ENCODE measurements around the gene ACTA2.

ACTA2 gene

DNA sequence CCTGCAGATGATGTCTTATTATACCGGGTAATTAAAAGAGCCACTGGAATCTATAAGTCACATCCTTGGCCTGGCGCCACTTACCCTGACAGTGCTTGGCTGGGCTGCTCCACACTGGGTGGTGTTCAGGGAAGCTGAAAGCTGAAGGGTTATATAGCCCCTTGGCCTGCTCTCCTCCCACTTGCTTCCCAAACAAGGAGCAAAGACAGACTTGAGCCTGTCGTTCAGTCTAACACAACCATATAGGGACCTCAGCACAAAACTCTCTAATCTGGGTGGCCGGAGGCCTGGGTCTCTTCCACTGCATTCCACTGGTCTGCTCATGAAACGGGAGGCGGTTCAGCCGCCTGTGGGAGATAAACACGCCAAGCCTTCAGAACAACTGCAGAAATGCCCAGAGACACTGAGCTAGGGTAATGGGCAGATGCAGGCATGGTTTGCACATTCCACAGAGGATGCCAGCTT, at the start of gene ACTA2:
ACTA2 (minus strand) TSS at position 127 of the 465 bp plus-strand sequence. CDS start 3,843 bp downstream, outside the sequence.
- no peak for FAIRE-seq

DNA sequence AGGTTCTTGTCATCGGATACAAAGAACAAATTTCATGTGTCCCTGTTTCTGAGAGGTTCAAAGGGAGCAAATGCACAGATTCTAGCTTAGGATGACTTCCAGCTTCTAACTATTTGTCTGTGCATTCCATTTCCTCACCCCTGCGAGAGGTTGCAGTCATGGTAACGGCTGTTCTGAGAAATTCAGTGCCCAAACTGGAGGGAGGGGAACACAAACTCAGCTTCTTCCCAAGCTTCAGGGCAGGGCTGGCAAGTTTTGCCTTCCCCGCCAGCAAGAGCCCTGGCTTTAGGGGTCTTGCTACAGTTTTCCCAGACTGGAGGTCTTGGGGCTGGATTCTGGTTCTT, 49.1 kb upstream of the ACTA2 start:
- no peak for FAIRE-seq

DNA sequence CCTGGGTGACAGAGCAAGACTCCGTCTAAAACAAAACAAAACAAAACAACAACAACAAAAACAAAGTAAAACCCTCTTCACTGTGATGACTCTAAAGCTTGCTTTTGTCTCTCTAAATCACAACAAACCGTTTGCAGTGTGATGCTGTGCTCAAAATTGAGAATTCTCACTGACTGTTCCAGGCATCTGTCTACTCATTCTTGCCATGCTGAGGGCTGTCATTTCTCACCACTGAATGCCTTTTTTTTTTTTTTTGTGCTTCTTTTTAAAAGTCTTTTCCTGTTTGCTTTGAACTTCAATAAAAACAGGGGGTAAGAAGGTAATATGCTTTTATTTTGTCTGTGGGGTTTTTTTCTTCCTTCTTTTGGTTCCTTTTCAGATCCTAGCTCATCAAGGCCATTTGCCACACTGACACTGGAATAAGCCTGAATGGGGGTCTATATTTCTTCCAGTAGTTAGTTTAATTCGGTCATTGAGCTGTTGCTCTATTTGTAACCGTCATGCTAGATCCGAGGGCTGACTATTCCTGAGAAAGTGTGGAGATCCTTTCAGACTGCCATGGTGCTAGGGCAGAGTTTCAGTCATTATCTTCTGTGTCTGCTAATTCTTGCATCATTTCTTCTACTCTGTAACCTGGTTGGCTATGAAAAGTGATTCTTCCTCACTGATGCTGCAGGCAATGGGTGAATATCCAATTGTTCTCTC, 48.6 kb upstream of the ACTA2 start:
- FAIRE-seq: no peak

DNA sequence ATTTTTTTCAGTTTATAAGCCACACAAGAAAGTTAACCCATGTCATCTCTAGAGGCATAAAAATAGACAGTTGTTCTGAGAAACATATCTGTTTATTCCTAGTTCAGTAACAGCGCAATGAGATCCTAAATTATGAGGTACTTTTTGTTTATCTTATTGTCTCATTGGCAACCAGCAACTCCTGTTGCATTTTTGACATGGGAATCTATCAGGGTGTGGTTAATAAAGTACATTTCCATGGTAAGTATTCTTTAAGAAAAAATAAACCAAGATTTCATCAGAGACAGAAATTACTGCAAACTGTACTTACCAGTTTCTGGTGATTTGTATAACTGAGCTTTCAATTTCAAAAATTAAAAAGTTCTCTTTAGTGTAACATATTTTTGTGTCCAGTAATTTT, 47.1 kb upstream of the ACTA2 start:
- FAIRE-seq: peak; percentile 12

DNA sequence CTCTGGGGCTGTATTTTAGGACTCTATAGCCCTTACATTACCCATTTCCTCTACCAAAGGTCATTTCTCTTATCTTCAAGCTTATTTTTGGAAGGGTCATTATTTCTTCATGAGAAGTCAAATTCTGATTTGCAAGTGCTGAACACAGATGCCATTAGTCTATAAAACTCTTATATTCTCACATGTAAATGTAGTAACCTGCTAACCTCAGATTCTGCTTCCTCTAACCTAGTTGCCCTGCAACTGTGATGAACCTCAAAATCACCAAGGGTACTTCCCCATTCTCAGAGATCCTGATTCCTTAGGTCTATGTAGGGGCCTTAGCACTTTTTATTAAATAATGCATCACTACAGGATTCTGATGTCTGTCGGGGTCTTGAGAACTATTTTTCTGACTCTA, 44.4 kb upstream of the ACTA2 start:
- no peak for FAIRE-seq

DNA sequence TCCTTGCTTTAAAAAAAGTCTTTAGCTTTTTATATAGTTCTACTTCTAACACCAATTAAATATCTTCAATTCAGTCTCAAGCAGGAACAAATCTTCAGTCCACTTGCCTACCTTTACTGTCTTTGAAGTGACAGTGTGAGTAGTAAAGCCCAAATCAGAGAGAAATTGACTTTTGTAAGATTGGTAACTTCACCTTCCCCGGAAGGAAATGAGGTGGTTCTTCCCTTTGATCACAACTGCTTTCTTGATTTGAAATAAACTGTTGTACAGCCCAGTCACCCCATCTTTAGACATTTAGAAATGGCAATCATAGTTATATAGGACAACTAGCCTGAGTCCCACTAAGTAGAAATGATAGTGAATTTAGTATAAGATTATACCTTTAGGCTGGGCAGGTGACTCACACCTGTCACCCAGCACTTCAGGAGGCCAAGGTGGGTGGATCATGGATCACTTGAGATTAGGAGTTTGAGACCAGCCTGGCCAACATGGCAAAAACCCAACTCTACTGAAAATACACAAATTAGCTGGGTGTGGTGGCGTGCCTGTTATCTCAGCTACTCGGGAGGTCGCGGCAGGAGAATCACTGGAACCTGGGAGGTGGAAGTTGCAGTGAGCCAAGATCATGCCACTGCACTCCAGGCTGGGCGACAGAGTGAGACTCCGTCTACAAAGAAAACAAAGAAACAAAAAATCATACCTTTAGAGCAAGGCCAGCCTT, 42.7 kb upstream of the ACTA2 start:
- FAIRE-seq: peak; percentile 23

DNA sequence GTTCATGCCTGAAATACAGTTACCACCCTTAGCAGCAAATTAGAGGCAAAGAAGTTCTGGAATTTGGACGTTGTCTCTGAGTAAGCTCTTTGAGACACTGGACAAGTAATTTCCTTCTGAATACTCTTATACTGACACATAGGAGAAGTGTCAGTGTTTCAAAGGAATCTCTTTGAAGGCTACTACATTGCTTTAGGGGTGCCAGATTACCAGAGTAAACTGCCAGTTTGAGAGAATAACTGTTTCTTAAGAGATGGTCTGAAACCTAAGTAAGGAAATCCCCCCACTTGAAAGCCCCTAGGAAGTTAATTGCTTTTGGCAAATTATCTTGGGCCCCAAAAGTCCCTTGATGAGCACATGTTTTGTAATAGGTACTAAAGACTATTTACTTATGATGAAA, 41.4 kb upstream of the ACTA2 start:
- no peak for FAIRE-seq

DNA sequence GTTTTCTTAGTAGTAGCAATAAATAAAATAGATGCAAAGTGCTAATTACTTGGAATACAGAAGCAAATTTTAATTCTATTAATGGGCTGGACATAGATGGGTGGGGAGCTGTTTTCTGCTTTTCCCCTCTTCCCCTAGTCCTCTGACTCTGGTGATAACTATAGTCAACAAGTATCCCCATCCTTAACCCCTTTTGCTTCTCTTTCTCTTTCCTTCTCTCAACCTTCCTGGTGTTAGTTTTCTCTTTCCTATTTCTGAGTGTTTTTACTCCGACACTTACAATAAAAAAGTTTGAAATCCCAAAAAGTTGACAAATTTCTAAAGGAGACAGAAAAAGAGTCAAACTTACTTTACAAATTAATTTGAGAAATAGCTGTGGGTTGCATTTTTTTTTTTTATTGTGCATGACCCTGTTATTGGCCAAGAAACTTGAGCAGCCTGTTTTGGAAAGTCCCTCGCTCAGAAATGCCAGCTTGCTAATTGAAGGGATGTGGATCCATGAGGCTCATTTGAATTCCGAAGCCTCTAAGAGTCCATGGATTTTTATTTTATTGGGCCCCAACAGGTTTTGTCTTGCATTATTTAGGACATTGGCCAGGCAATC, 40.5 kb upstream of the ACTA2 start:
- FAIRE-seq: peak; percentile 50

DNA sequence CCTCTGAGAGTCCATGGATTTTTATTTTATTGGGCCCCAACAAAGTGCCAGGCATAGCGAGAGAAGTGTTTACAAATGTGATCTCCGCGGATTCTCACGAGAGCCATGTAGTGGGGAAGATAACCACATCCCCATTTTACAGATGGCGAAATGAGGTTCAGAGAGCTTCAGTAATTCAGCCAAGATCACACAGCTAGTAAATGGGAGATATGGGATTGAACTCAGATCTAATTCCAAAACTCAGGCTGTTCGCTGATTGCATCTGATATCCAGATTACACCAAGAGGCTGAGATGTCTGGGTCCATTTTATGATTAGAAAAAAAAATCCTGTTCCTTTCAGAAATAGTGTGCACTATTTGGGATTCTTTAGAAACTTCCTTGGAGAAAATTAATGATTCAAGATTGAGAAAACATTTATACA, 39.3 kb upstream of the ACTA2 start:
- no peak for FAIRE-seq

DNA sequence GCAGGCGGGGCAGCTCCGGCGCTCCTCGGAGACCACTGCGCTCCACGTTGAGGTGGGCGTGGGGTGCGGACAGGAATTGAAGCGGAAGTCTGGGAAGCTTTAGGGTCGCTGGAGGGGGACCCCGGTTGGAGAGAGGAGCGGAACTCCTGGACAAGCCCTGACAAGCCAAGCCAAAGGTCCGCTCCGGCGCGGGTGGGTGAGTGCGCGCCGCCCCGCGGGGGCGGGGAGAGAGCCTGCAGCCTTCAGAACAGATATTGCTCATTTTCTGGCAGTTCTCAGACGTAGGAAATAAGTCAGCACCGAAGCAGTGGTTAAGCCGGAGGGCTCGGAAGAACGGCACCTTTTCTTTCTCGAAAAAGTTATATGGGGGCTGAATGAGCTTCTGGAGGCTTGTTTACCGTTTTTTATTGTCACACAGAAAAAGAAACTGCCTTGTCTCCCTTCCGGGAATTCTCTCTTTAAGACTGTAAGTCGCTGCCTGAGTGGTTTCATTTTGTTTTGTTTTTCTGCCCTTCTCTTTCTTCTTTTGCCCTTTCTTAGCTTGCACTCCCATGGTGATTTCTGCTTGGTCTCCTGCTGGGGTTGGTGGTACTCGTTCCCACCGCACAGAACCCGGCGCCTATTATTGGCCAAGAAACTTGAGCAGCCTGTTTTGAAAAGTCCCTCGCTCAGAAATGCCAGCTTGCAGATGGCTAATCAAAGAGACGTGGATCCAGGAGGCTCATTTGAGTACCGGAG, 38.8 kb upstream of the ACTA2 start:
- FAIRE-seq: no peak

DNA sequence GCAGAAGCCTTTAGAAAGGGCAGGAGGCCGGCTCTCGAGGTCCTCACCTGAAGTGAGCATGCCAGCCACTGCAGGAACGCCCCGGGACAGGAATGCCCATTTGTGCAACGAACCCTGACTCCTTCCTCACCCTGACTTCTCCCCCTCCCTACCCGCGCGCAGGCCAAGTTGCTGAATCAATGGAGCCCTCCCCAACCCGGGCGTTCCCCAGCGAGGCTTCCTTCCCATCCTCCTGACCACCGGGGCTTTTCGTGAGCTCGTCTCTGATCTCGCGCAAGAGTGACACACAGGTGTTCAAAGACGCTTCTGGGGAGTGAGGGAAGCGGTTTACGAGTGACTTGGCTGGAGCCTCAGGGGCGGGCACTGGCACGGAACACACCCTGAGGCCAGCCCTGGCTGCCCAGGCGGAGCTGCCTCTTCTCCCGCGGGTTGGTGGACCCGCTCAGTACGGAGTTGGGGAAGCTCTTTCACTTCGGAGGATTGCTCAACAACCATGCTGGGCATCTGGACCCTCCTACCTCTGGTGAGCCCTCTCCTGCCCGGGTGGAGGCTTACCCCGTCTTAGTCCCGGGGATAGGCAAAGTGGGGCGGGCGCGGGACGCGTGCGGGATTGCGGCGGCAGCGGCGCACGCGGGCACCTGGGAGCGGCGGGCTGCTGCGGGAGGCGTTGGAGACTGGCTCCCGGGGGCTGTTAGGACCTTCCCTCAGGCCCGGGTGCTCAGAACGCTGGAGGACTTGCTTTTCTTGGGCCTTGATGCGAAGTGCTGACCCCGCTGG, 38.0 kb upstream of the ACTA2 start, which contains the start of gene FAS:
FAS (plus strand) TSS at position 415 of the 777 bp plus-strand sequence; CDS start at position 494, 79 bp downstream.
- no peak for FAIRE-seq

DNA sequence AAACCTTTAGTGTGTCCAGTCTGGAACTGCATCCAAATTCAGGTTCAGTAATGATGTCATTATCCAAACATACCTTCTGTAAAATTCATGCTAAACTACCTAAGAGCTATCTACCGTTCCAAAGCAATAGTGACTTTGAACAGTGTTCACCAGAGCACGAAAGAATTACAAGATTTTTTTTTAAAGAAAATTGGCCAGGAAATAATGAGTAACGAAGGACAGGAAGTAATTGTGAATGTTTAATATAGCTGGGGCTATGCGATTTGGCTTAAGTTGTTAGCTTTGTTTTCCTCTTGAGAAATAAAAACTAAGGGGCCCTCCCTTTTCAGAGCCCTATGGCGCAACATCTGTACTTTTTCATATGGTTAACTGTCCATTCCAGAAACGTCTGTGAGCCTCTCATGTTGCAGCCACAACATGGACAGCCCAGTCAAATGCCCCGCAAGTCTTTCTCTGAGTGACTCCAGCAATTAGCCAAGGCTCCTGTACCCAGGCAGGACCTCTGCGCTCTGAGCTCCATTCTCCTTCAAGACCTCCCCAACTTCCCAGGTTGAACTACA, 37.3 kb upstream of the ACTA2 start:
- FAIRE-seq: peak; percentile 86

DNA sequence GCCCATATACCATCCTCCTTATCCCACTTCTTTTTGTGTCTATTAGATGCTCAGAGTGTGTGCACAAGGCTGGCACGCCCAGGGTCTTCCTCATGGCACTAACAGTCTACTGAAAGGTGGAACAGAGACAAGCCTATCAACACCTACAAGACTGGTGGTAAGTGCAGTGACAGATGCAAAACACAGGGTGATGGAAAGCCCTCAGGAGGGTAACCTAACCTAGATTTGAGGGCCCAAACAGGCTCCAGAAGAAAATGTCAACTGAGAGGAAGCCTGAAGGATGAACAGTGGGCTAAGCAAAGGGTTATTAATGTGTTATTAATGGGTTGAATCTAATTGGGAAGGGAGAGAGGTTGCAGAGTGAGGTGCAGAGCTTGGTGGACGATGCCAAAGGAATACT, 36.9 kb upstream of the ACTA2 start:
- no peak for FAIRE-seq

DNA sequence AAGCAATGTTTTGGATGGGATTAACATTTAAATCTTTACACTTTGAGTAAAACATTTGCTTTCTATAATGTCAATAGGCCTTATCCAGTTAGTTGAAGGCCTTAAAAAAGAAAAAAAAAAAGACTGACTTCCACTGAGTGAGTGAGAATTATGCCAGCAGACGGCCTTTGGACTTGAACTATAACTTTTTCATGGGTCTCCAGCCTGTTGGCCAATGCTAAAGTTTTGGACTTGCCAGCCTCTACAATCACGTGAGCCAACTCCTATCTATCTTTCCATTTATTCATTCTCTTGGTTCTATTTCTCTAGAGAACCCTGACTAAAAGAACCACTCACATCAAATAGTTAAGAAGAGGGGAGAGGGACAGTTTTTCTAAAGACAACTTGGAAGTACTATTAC, 35.3 kb upstream of the ACTA2 start:
- FAIRE-seq: no peak

DNA sequence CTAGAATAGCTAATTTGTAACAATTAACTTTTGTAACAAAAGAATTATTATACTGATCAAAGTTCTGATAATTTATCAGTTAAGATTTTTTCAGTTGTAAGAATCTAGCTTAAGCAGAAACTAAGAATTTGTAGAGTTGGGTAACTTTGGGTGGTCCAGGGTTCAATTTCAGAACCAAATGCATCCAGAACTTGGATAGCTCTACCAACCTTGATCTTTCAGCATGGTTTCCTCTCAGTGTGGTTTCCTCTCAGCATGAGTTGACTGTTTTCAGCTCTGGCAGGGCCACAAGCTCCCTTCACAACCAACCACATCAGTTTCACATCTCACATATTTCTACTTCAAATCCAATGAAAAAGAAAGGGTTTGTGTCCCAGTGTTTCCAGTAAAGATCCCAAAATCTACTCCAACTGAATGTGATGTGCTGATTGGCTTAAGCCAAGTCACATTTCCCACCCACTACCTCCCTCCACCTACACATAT, 34.7 kb upstream of the ACTA2 start:
- no peak for FAIRE-seq

DNA sequence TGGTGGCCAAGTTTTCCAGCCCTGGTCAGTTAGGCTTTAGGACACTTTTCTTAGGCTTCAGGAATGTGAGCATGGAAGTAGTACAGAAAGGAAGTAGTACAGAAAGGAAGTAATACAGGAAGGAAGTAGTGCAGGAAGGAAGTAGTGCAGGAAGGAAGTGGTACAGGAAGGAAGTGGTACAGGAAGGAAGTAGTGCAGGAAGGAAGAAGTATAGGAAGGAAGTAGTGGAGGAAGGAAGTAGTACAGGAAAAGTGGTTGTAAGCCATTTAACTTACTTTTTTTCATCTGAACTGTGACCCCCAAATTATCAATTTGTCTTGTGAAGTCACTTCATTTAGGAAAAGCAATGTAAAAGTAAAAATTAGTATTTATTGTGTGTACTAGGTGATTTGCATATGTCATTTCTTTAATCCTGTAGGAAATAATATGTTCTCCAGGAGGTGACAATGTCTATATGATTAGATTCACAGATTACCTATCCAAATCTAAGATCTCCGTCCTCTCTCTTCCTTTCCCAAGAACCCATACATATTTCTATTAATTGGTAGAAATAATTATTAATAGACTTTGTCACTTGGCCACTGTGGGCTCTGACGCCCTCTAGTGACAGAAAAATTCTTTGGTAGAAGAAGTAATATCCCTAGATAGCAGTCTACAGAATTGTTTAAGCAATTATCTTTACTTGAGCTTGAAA, 34.1 kb upstream of the ACTA2 start:
- FAIRE-seq: peak; percentile 92

DNA sequence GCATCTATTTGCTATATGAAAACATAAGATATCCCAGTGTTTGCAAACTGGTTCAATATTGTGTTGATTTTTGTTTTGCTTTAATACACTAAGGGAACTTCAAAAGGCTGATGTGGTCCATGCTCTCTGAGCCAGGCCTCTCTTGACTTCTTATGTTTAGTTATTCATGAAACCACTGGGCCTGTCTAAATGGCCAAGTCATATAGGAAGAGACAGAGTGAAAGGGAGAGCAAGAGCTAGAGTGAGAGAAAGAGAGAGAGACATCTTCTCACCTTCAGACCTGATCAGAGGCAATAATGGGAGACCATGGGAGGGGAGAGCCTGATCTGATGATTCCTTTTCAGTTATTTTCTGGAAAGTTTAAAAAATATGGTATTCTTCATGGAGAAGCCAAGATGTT, 32.0 kb upstream of the ACTA2 start:
- FAIRE-seq: no peak

DNA sequence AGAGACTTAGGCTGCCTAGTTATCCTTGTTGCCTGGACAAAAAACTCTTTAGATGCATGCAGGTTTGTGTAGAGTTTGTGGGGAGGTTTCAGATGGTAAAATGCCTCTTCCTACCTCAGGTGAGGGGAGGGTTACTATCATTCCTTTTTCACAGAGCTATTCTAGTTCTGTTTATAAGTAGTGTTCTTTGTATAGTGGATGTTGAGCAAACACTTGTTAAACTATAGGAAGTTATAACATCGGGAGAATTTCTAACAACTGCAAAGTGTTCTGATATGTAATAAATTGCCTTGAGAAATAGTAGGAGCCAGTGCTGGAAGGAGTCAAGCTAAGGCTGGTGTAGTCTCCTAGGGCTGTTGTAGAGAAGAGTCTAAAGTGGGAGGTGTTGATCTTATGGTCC, 31.4 kb upstream of the ACTA2 start:
- no peak for FAIRE-seq

DNA sequence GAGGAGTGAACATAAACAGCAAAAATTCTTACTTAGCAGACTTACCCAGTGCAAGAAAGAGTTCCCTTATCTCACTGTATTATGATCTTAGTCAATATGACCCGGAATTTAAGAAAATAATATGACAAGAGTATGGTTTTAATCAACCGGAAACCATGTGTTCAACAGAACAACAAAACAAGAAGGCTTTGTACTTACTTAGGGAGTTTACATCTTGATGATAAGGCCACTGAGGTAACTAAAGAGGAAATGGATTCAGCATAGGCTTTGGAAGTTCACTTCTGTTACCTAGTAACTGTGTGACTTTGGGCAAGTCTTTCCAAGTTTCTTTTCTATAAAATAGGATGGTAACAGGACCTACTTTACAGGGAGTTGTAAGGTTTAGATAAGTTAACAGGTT, 30.6 kb upstream of the ACTA2 start:
- FAIRE-seq: peak; percentile 62

DNA sequence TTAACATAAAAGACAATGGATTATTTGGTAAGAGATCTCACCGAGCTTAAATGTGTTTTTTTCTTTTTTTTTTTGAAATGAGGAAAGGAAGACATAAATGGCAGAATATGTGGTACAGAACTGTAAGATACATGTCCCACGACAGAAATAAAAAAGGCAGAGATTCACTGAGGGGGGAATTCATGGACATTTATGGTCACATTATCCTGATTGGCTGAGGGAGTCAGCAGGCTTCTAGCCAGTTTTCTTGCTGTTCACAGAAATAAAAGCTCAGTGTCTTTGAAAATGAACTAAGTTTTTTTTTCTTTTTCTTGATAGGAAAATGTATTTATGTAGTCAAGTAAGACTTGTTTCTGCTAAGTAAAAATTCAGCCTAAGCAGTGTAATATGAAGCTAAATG, 29.8 kb upstream of the ACTA2 start:
- peak; percentile 35 for FAIRE-seq

DNA sequence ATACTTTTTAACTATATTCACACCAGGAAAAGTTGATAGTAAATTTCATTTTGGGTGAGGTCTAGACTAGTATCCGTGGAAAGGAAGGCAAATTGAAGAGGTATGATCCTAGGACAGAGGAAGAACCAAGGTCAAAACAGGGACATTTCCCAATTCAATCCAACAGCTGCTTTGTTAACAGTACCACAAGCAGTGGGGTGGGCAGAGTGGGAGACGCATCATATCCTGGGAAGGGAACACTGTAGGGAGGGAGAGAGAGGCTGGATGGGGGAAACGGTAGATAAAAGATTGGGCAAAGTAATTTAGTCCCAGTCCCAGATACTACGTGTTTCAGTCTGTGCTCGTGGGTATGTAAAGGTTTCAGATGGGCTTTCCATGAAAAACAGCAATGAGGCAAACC, 28.9 kb upstream of the ACTA2 start:
- no peak for FAIRE-seq
